DMS 273 (cell line): ENCODE data around the gene CARMIL3.

Experiments
- DNase-seq: peaks from one replicate; lab custom pipeline; 2025; ENCODE audit not compliant: unreplicated experiment; lab: John Stamatoyannopoulos, UW

Gene CARMIL3

DNA sequence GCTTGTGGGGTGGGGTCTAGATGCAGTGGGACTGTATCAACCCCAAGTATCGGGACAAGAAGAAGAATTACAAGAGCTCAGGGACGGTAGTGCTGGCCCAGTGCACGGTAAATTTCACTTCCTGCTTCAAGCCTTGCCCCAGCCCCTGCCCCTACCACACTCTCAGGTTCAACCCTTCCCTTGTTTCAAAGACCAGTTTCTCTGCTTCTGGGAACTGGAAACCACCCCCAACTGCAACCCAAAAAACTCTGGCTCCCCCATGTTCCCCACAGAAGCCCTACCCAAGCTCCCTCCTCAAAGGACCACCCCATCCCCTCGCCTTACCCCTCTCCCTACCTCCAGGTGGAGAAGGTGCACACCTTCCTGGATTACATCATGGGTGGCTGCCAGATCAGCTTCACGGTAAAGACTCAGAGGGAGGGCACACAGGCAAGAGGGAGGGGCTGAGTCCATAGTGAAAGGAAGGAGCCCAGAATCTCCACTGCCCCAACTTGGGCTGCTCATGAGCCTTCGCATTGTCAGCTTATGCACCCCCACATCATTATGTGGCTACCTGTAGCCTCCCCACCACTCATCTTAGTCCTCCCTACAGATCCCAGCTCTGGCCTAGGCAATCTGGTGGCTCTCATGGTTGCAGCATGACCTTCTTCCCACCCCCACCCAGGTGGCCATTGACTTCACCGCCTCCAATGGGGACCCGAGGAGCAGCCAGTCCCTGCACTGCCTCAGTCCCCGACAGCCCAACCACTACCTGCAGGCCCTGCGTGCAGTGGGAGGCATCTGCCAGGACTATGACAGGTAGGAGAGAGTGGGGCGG is 23.9 kb downstream of the CARMIL3 start:
- DNase-seq, result no peak

DNA sequence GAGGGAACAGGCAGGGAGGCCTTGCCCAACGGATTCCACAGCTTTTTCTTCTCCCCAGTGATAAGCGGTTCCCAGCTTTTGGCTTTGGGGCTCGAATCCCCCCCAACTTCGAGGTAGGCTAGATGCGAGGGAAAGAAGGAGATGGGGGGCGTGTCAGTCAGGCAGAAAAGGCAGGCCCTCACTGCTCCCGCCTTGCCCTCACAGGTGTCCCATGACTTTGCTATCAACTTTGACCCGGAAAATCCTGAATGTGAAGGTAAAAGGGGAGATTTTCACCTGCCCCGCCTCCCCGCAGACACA is 24.4 kb downstream of the CARMIL3 start:
- no peak for DNase-seq

DNA sequence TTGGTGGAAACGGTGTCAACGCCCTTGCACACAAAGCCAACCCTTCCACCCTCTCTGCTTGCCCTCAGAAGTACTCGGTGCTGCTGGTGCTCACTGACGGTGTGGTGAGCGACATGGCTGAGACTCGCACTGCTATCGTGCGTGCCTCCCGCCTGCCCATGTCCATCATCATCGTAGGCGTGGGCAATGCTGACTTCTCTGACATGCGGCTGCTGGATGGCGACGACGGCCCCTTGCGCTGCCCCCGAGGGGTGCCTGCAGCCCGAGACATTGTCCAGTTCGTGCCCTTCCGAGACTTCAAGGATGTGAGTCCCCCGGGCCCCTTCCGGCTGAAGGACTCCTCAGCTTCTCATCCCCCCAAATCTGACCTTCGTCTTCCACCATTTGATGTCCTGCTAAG is 25.3 kb downstream of the CARMIL3 start:
- no peak for DNase-seq

DNA sequence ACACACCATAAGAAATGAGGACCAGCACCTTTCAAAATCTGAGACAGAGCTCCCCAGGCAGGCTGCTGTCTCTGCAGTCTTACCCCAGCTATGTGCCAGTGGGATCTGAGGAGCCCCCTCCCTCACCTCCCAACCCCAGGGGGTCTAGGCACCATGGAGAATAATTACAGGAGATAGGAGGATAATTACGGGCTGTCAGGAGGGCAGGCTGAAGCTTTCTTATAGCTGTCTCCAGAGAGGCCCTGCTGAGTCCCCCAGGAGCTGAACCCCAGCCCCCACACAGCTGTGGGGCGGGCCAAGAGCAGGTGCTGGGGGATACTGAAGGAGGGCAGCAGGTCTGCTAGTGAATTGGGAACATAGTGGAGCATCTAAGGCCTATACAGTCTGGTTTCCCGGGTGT is 26.3 kb downstream of the CARMIL3 start:
- peak; percentile 23 for DNase-seq

DNA sequence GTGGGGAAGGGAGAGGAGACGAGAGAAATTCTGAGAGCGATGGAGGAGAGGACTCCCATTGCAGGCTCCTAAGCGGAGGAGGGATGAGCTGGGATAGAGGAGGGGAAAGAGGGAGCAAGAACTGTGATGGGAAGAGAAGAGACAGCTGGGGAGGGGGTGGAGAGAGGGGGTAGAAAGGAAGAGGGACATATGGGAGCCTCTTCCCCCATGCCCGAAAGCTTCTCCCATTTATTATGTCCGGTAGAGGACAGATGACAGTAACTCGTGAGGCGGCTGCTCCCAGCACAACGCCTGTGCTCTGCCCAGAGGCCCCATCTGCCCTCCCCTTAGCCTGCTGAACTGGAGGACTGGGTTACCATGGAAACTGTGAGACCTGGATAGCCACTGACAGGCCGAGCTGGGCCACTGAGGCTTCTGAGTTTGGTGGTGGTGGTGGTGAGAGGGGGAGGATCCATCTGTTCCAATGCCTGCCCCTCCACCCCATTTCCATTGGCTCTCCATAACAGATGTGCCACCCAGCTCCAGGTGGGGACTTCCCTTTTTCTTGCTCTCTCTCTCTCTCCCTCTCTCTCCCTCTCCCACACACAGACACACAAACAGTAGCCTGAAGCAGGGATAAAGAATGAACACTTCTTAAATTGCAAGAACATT is 27.8 kb downstream of the CARMIL3 start:
- DNase-seq, result peak; percentile 99

DNA sequence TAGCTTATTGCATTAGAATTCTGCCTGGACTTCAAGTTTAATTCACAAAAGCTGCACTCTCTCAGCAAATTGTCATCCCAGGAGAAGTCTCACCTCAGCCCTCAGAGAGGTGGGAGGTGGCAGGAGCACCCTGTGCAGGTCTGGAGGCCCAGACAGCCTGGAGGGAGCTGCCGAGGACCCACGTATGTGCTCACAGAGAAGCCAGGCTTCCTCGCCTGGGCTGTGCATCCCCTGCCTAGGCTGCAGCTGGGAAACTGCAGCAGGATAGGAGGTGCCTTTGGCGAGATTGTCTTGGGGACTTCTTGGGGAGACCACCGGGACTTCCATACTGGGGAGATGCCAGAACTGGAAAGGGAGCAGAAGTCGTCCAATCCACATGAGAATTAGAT is 28.3 kb downstream of the CARMIL3 start:
- DNase-seq, result peak; percentile 71

DNA sequence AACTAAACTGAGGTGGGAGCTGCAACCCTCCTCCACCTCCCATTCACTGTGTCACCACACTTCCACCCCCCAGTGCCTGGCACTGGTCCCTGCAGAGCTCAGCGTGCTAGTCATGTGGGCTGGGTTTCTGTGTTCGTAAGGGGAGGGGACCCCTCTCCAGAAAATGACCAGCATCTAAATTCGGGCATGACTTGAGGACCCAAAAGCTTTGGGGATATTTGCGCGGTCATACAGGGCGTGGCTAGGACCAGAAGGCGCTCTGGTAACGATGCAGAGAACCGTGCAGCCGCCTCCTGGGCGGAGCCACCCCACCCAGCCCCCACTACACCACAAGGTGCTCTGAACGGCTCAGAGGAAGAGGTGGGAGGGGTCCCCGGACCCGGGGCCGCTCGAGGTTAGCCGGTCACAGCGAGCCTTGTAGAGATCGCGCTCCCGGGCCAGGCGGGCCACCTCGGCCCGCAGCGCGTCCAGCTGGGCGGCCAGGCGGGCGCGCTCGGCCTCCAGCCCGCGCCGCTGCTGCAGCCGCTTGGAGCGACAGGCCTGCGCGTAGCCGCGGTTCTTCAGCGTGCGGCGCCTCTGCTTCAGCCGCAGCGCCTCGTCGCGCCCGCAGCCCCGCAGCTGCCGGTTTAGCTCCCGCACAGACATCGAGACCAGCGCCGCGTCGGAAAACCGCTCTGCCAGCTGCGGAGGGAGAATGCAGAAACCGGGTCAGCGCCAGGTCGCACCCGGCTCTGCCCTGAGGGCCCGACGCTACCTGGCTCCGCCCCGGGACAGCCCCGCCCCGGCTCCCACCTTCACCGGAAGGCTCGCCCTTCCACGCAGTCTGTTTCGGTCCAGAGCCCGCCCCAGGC is 29.3 kb downstream of the CARMIL3 start:
- peak; percentile 89 for DNase-seq

DNA sequence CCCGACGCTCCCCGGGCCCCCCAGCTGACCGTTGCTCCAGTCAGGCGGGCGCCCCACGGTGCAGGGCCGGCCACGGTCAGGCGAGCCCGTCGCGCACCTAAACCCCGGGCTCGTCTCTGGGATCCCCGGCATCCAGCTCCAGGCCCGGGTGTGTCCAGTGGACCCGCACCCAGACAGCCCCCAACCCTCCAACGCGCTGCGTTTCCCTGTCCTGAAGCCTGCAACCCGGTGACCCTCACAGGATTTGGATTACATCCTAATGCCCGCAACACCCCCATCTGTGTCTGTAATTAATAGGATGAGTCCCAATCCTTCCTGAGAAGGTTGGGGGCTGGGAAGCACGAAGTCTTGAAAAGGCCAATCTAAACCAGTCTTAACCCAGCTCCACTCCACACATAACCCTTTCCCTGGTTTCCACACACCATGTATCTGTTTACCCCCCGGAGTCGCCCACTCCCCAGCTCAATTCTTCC is 30.0 kb downstream of the CARMIL3 start:
- peak; percentile 49 for DNase-seq

DNA sequence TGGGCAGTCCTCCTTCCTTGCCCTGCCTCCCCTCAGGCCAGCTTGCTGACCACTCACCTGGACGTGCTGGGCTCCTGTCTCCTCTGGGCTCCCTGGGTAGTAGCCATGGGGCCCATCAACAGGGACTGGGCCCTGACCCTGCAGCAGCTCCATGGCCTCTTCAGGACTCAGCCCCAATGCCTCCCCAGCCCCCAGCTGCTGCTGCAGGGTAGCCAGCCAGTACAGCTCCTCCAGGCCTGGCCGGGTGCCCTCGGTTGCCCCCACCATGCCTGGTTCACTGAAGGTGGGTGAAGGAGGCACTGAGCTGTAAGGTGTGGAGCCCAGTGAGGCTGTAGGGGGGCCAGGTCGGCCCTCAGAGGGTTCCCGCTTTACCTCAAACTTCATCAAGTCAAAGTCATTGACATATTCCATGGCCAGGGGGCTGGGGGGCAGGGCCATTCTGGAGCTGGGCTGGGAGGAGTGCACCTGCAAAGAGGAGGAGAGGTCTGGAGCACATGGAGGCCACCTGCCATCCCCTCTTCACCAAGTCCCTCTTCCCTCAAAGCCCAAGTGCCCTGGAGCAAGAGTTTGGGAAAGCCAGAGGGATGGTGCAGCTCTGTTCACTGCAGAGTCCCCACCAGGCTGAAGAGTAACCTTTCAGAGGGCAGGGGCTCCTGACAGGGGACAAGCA is 30.7 kb downstream of the CARMIL3 start:
- no peak for DNase-seq

DNA sequence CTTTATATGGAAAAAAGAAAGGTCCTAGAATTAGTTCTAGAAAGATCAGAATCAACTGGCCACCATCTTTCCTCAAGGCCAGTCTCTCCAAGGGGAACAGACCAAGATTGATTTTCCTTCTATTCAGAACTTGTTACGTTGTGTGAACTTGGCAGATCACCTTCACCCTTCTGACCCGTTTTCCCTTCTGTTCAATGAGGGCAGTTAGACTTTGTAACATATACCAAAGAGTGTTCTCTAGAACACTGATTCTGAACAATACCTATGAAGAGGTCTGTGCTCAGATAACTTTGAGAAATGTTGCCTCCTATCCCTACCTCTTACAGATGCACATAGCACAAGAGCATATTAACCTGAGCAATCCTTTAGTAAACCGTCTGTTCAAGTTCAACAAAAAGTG is 31.7 kb downstream of the CARMIL3 start:
- DNase-seq, result no peak

DNA sequence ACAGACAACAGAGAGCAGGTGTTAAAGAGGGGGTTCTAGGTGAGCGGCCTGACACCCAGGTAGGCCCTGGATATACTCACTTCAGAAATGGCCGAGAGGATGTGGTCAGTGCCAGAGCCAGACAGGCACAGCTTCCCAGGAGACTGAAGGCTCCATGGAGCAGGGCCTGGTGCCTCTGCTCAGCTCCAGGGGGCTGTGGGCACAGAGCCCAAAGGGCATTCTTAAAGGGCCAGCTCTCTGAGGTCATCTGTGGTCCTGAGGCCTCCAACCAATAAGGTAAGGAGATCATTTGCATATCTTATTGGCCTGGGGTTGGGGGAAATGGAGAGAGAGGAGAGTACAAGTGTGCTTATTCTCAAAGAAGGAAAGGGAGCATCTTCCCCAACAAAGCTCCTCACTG is 32.6 kb downstream of the CARMIL3 start:
- no peak for DNase-seq

DNA sequence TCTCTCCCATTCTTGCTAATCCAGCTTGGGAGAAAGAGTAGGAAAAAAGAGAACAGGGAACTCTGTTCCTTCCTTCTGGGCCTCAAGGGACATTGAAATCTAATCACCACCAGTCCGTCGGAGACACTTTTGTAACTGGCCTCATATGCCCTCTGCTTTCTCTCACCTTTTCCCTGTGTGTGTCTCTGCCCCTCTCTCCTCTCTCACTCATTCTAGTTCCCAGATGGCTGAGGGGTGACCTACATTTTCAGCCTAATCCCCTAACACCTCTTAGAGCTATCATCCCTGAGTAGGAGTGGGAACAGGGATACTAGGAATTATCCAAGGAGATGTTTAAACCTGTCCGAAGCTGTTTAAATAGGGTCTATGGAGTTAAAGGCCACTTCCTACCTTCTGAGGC is 33.4 kb downstream of the CARMIL3 start:
- DNase-seq, result no peak

DNA sequence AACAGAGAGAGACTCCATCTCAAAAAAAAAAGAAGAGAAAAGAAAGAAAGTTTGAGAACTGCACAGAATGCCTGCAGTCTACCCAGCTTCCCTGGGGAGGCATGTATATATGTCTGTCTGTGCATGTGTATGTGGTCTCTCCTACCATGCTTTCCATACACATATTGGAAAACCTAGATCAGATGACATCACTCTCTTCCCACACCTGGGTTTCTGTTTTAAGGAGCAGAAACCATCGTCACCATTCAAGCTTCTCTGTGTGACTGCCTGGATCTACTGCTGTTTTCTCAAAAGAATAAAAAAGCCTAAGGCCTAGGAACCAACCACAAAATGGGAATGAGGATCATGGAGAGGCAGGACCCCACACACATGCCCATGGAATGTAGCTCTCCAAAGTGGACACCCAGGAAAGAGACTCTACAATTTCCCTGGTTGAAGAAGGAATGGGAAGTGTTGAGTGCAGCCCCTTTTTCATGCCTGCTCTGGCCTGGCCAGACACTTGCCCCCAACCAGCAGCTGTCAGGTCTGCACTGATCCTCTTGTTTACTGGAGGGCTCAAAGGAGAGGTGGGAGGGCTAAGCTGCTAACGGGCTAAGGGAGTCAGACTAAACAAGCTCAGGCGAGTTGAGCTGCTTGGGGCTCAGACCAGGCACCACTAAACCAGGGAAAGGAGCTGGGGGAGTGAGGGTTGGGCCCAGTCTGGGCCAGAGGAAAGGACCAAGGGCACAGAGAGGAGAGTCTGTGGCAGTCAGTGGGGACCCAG is 34.6 kb downstream of the CARMIL3 start:
- no peak for DNase-seq

DNA sequence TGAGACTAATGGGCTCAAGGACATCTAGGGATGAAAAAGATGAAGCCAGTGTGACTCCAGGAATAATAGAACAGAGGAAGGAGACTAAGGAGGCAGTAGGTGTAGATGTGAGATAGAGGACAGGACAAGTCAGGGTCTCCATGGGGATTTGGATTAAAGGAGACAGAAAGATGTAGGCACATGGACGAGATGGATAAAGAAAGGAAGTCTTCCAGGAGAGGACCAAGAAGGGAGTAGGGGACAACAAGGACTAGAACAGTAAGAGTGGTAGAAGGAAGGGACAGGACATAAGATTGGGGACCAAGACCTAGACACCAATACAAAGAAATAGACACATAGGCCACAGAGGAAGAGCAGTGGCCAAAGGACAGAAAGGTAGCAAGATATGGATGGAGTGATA is 35.2 kb downstream of the CARMIL3 start:
- DNase-seq, result no peak

DNA sequence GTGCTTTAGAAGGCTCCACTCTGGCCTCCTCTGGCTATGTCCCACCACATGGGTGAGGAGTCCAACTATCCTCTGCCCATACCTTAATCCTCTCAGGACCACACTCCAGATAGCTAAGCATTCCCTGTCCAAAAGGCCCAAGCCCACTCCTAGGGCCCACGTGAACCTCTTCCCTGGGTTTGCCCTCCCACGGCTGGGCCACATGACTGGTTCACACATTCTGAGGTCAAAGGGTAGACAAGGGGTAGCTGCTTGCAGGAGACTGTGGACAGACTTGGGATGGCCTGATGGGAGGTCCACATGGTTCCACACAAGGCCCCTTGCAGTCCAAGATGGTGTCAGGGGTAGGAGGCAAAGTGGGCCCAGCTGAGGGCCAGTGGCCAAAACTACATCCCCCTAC is 36.3 kb downstream of the CARMIL3 start:
- DNase-seq, result no peak

DNA sequence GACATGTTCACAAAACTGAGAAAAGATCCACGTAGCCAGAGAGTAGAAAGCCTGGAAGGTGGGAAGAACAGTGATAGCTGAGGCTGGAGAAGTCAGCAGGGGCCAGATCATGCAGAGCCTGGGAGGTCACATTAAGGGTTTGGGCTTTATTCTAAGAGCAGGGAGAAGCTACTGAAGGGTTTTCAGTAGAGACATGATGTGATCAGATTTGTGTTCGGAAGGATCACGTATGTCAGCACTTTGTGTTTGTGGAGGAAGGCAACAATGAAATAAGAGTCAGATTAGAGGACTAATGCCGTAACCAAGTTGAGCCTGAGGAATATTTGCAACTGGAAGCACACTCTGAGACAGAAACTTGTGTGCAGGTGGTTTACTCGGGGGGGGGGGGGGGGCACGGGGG is 38.1 kb downstream of the CARMIL3 start:
- no peak for DNase-seq

DNA sequence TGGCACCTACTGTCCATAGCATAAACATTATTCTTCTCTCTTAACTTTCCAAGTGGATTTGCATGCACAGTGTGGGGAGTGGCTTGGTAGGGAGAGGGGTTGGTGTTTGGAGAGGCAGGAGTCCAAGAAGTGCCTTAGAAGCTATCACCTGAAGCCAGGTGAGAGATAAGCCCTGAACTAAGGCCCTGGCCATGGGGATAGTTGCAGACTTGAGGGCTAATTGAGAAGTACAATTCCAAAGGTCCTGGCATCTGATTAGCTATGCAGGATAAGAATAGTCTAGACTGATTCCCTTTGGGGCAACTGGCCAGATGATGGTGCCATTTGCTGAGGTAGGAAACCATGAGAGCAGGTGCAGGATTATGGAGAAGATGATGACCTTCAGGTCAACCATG is 40.3 kb downstream of the CARMIL3 start:
- DNase-seq, result no peak

DNA sequence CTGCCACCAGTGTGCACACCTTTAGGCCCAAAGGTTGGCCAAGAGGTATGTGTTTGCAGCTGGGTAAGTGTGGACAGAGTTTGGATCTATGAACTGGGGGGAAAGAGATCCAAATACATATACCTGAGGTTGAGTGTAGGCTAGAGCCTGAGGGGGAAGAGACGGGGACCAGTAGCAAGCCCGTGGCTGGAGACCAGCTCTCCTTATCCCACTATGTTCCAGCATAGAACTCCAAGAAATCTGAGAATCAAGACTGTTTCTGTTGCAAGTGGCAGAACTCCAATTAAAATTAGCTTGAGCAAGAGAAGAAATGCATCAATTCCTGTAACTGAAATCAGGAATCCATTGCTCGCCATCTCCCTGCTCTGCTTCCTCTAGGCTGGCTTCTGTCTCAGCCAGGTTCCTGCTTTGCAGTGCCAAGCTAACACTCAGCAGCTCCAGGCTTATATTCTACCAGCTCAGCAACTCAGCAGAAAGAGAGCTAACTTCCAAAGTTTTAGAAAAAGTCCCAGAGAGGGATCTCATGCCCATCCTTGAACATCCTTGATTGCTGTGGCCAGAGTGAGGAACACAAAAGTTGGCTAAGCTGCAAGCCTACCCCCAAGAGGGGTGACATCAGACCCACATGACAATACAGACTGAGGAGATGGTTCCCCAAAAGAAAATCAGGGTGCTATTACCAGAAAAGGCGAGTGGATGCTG is 40.8 kb downstream of the CARMIL3 start:
- no peak for DNase-seq

DNA sequence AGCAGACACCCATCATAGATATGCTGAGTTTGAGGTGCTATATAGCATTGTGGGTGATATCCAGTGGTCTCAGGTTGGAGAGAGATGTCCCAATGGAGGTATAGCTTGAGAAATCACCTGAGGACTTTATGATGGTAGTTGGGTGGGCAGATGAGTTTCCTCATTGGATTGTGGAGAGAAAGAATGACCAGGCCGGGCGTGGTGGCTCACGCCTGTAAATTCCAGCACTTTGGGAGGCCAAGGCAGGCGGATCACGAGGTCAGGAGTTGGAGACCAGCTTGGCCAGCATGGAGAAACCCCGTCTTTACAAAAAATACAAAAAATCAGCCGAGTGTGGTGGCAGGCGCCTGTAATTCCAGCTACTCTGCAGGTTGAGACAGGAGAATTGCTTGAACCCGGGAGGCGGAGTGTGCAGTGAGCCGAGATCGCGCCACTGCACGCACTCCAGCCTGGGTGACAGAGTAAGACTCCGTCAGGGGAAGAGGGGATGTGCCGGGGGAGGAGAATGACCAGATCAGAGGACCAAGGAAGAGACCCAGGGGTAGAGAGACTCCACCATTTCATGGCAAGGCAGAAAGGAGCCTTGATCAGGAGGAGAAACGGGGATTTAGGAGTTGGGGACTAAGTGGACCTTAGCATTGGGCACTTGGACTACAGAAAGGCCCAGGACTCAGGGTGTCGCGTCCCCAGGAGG is 41.5 kb downstream of the CARMIL3 start:
- no peak for DNase-seq
